MM.1S (cell line): ENCODE measurements around the gene PRKG2.

ENCODE experiments used
- DNase-seq: peaks from one replicate; pipeline ENCODE4 v3.0.0-alpha.2; 2015
- H2AFZ ChIP-seq: fragments of 300-600 bp; sonication (generic); 2 replicates; pipeline ENCODE4 v1.6.0; 2016; ENCODE audit warnings: antibody characterized with exemption, low read length
- H3F3A ChIP-seq: fragments of 300-600 bp; sonication (generic); 2 replicates; pipeline ENCODE4 v1.6.1; 2016; ENCODE audit warnings: mild to moderate bottlenecking, antibody characterized with exemption, low read length, moderate library complexity, mixed read lengths; ENCODE audit not compliant: insufficient read depth
- H3K27ac ChIP-seq: fragments of 300-600 bp; sonication (generic); 2 replicates; pipeline ENCODE4 v1.5.1; 2016; ENCODE audit warnings: mild to moderate bottlenecking, low read length
- H3K27me3 ChIP-seq: fragments of 300-600 bp; sonication (generic); replicated peaks from 2 replicates; pipeline ENCODE4 v1.6.0; 2016; ENCODE audit warnings: low read length; ENCODE audit not compliant: insufficient read depth
- H3K36me3 ChIP-seq: fragments of 300-600 bp; sonication (generic); replicated peaks from 2 replicates; pipeline ENCODE4 v1.6.1; 2016; ENCODE audit warnings: mild to moderate bottlenecking, low read length, mixed read lengths; ENCODE audit not compliant: insufficient read depth
- H3K4me1 ChIP-seq: fragments of 300-600 bp; sonication (generic); 2 replicates; pipeline ENCODE4 v1.6.1; 2016; ENCODE audit warnings: low read length, mixed read lengths
- H3K4me2 ChIP-seq: fragments of 300-600 bp; sonication (generic); 2 replicates; pipeline ENCODE4 v1.6.0; 2016; ENCODE audit warnings: low read depth, low read length
- H3K4me3 ChIP-seq: fragments of 300-600 bp; sonication (generic); 2 replicates; pipeline ENCODE4 v1.5.1; 2016; ENCODE audit warnings: low read length, mixed read lengths
- H3K79me2 ChIP-seq: fragments of 300-600 bp; sonication (generic); 2 replicates; pipeline ENCODE4 v1.6.1; 2016; ENCODE audit warnings: mixed run types, low read length, mixed read lengths
- H3K9ac ChIP-seq: fragments of 300-600 bp; sonication (generic); 2 replicates; pipeline ENCODE4 v1.6.1; 2016; ENCODE audit warnings: low read length, mixed read lengths
- H3K9me2 ChIP-seq: fragments of 300-600 bp; sonication (generic); replicated peaks from 2 replicates; pipeline ENCODE4 v1.6.1; 2016; ENCODE audit warnings: mild to moderate bottlenecking, low read length, mixed read lengths; ENCODE audit not compliant: insufficient read depth
- H3K9me3 ChIP-seq: fragments of 300-600 bp; sonication (generic); replicated peaks from 2 replicates; pipeline ENCODE4 v1.6.1; 2016; ENCODE audit warnings: mild to moderate bottlenecking, low read length, mixed read lengths; ENCODE audit not compliant: insufficient read depth
- H4K20me1 ChIP-seq: fragments of 300-600 bp; sonication (generic); 2 replicates; pipeline ENCODE4 v1.6.1; 2016; ENCODE audit warnings: mild to moderate bottlenecking, low read length, moderate library complexity, mixed read lengths; ENCODE audit not compliant: insufficient read depth
- CTCF ChIP-seq: fragments of 300-600 bp; sonication (generic); IDR thresholded peaks from 2 replicates; pipeline ENCODE4 v1.5.1; 2016; ENCODE audit warnings: antibody characterized with exemption, low read length, mixed read lengths
- EZH2 ChIP-seq: fragments of 300-600 bp; sonication (generic); optimal IDR thresholded peaks from 2 replicates; pipeline ENCODE3; 2017; ENCODE audit warnings: low read depth, mild to moderate bottlenecking, antibody characterized with exemption, low read length, mixed read lengths
- EZH2phosphoT487 ChIP-seq: fragments of 300-600 bp; sonication (generic); IDR thresholded peaks from 2 replicates; pipeline ENCODE4 v1.6.1; 2018; ENCODE audit warnings: antibody characterized with exemption, low read length

Gene PRKG2

GRCh38 chr4:81113024-81113423, 102.0 kb downstream of the PRKG2 start:
- TF ChIP-seq CTCF (no peak), EZH2 (no peak), EZH2phosphoT487 (no peak)
- no peaks in the 10 kb centered on the region for H3K4me1 ChIP-seq
- H3K27ac ChIP-seq: no peak overlapping the region
- no peaks in the 10 kb centered on the region for H3K9me2 ChIP-seq
- no peaks in the 10 kb centered on the region for H3F3A ChIP-seq
- H3K27me3 ChIP-seq: no peaks in the 10 kb centered on the region
- no peak overlapping the region for H3K4me3 ChIP-seq
- no peaks in the 10 kb centered on the region for H4K20me1 ChIP-seq
- no peak for DNase-seq
- H3K9ac ChIP-seq: no peak overlapping the region
- no peaks in the 10 kb centered on the region for H3K79me2 ChIP-seq
- no peaks in the 10 kb centered on the region for H3K9me3 ChIP-seq
- no peak overlapping the region for H2AFZ ChIP-seq
- no peaks in the 10 kb centered on the region for H3K36me3 ChIP-seq
- H3K4me2 ChIP-seq: no peak overlapping the region

GRCh38 chr4:81109356-81109755, 105.7 kb downstream of the PRKG2 start:
- Histone ChIP-seq H3K36me3 (no peaks in the 10 kb centered on the region), H3F3A (no peaks in the 10 kb centered on the region), H3K4me1 (no peaks in the 10 kb centered on the region), H4K20me1 (no peaks in the 10 kb centered on the region), H3K27ac (no peak overlapping the region), H3K9me3 (no peaks in the 10 kb centered on the region), H3K79me2 (no peaks in the 10 kb centered on the region), H2AFZ (no peak overlapping the region), H3K4me3 (no peak overlapping the region), H3K9me2 (no peaks in the 10 kb centered on the region), H3K27me3 (no peaks in the 10 kb centered on the region), H3K4me2 (no peak overlapping the region), H3K9ac (no peak overlapping the region)
- TF ChIP-seq EZH2phosphoT487: no peak
- TF ChIP-seq CTCF: no peak
- TF ChIP-seq EZH2: no peak
- DNase-seq: no peak

GRCh38 chr4:81106150-81106549, 108.9 kb downstream of the PRKG2 start:
- Histone ChIP-seq H3K4me2 (no peak overlapping the region), H3K27me3 (no peaks in the 10 kb centered on the region), H3K9ac (no peak overlapping the region), H3K4me3 (no peak overlapping the region), H2AFZ (no peak overlapping the region), H3K27ac (no peak overlapping the region), H3K4me1 (no peaks in the 10 kb centered on the region), H3K36me3 (no peaks in the 10 kb centered on the region), H3F3A (no peaks in the 10 kb centered on the region), H3K9me2 (no peaks in the 10 kb centered on the region), H4K20me1 (no peaks in the 10 kb centered on the region), H3K9me3 (no peaks in the 10 kb centered on the region), H3K79me2 (no peaks in the 10 kb centered on the region)
- no peak for DNase-seq
- TF ChIP-seq EZH2 (no peak), EZH2phosphoT487 (no peak), CTCF (no peak)
